Liver (tissue), 9 donors: ENCODE data around the gene PSEN1. TPM values are rescaled to one million over a fixed set of nuclear protein-coding genes. Genes with fewer than 3 reads are reported as not detected.

ENCODE experiments used
- DNase-seq: peaks from one replicate; pipeline ENCODE4 v3.0.0-alpha.2; 2017; ENCODE audit warnings: low spot score
- H3K27ac ChIP-seq, 2 donors: one replicate each; pipeline ENCODE4 v1.7.0; 2013; ENCODE audit warnings: inconsistent platforms in 2 of 2, low read length in 2 of 2, control low read depth in 1 of 2, low read depth in 1 of 2, mild to moderate bottlenecking in 1 of 2
- H3K27me3 ChIP-seq, 4 donors: one replicate each; pipeline versions ENCODE4 v1.6.1 to v1.7.0; 2013; ENCODE audit warnings: low read length in 3 of 4, inconsistent platforms in 1 of 4, mild to moderate bottlenecking in 1 of 4, moderate library complexity in 1 of 4; ENCODE audit not compliant: control insufficient read depth in 4 of 4, insufficient read depth in 4 of 4
- H3K36me3 ChIP-seq, 4 donors: one replicate each; pipeline versions ENCODE4 v1.6.1 to v1.7.0; 2013; ENCODE audit warnings: low read length in 3 of 4, mild to moderate bottlenecking in 3 of 4, low read depth in 1 of 4, moderate library complexity in 1 of 4; ENCODE audit not compliant: control insufficient read depth in 4 of 4, insufficient read depth in 3 of 4
- H3K4me1 ChIP-seq, 4 donors: one replicate each; pipeline versions ENCODE4 v1.6.1 to v1.7.0; 2013; ENCODE audit warnings: low read length in 3 of 4, mild to moderate bottlenecking in 3 of 4, moderate library complexity in 1 of 4; ENCODE audit not compliant: control insufficient read depth in 4 of 4, insufficient read depth in 4 of 4
- H3K4me3 ChIP-seq, 3 donors: one replicate each; pipeline versions ENCODE4 v1.6.1 to v1.7.0; 2013; ENCODE audit warnings: low read length in 3 of 3, control low read depth in 1 of 3, low read depth in 1 of 3, mild to moderate bottlenecking in 1 of 3
- H3K9ac ChIP-seq, 2 donors: one replicate each; pipeline ENCODE4 v1.7.0; 2013; ENCODE audit warnings: low read length in 2 of 2, mild to moderate bottlenecking in 2 of 2, moderate library complexity in 2 of 2, control low read depth in 1 of 2, low read depth in 1 of 2
- H3K9me3 ChIP-seq, 4 donors: one replicate each; pipeline versions ENCODE4 v1.6.1 to v1.7.0; 2013; ENCODE audit warnings: low read length in 3 of 4; ENCODE audit not compliant: control insufficient read depth in 4 of 4
- ATF3 ChIP-seq: IDR thresholded peaks from 2 replicates; pipeline ENCODE4 v1.6.1; 2016; ENCODE audit warnings: antibody characterized with exemption
- CTCF ChIP-seq: fragments of 150-350 bp; IDR thresholded peaks from 2 replicates; pipeline ENCODE4 v1.5.1; 2017; ENCODE audit warnings: improper control_type of control experiment, low read depth, low read length; ENCODE audit not compliant: missing input control
- EGR1 ChIP-seq, 2 donors: IDR thresholded peaks; 2 replicates each; pipeline ENCODE4 v1.6.1; 2016 to 2018; ENCODE audit warnings: antibody characterized with exemption in 2 of 2, low read depth in 2 of 2
- FOXA1 ChIP-seq: IDR thresholded peaks from 2 replicates; pipeline ENCODE4 v1.6.1; 2016; ENCODE audit warnings: antibody characterized with exemption
- FOXA2 ChIP-seq: IDR thresholded peaks from 2 replicates; pipeline ENCODE4 v1.6.1; 2016; ENCODE audit warnings: antibody characterized with exemption
- GABPA ChIP-seq, 2 donors: IDR thresholded peaks in 1 of 2; conservative IDR thresholded peaks in 1 of 2; 2 replicates each; pipeline ENCODE4 v1.6.1; 2016; ENCODE audit warnings: antibody characterized with exemption in 2 of 2, mild to moderate bottlenecking in 1 of 2, moderate library complexity in 1 of 2
- HNF4A ChIP-seq, 2 donors: conservative IDR thresholded peaks; 2 replicates each; pipeline ENCODE4 v1.6.1; 2016; ENCODE audit warnings: antibody characterized with exemption in 2 of 2, mild to moderate bottlenecking in 2 of 2
- HNF4G ChIP-seq: IDR thresholded peaks from 2 replicates; pipeline ENCODE4 v1.6.1; 2016; ENCODE audit warnings: antibody characterized with exemption
- JUND ChIP-seq, 2 donors: IDR thresholded peaks; 2 replicates each; pipeline ENCODE4 v1.6.1; 2016; ENCODE audit warnings: antibody characterized with exemption in 2 of 2
- MAX ChIP-seq: IDR thresholded peaks from 2 replicates; pipeline ENCODE4 v1.6.1; 2016; ENCODE audit warnings: antibody characterized with exemption
- NR2F2 ChIP-seq: IDR thresholded peaks from 2 replicates; pipeline ENCODE4 v1.6.1; 2016; ENCODE audit warnings: antibody characterized with exemption
- RAD21 ChIP-seq, 2 donors: IDR thresholded peaks; 2 replicates each; pipeline ENCODE4 v1.6.1; 2016; ENCODE audit warnings: antibody characterized with exemption in 2 of 2, mild to moderate bottlenecking in 2 of 2
- REST ChIP-seq: IDR thresholded peaks from 2 replicates; pipeline ENCODE4 v1.6.1; 2016; ENCODE audit warnings: antibody characterized with exemption, mild to moderate bottlenecking
- RXRA ChIP-seq, 2 donors: IDR thresholded peaks; 2 replicates each; pipeline ENCODE4 v1.6.1; 2017 to 2018; ENCODE audit warnings: antibody characterized with exemption in 2 of 2, mild to moderate bottlenecking in 1 of 2
- SP1 ChIP-seq: IDR thresholded peaks from 2 replicates; pipeline ENCODE4 v1.6.1; 2018; ENCODE audit warnings: antibody characterized with exemption, mild to moderate bottlenecking
- TAF1 ChIP-seq: conservative IDR thresholded peaks from 2 replicates; pipeline ENCODE4 v1.6.1; 2016; ENCODE audit warnings: antibody characterized with exemption, mild to moderate bottlenecking
- YY1 ChIP-seq: IDR thresholded peaks from 2 replicates; pipeline ENCODE4 v1.6.1; 2016; ENCODE audit warnings: antibody characterized with exemption, mild to moderate bottlenecking
- ZBTB33 ChIP-seq: IDR thresholded peaks from 2 replicates; pipeline ENCODE4 v1.6.1; 2016; ENCODE audit warnings: antibody characterized with exemption
- WGBS: extraction: QIAGEN DNeasy Blood & Tissue Kit; methylation state at CpG from one replicate; pipeline ENCODE4 v1.1.7; 2013; 5-methylcytosine and 5-hydroxymethylcytosine counted together
- polyA plus RNA-seq, 2 donors: library from polyadenylated mRNA; stranded (reverse) in 1 of 2; unstranded in 1 of 2; fragments of 200-250 nt in 1 of 2; fragments of >200 nt in 1 of 2; fragmentation: Nextera tagmentation in 1 of 2; extraction: Ambion mirVana in 1 of 2; gene quantifications; one replicate each; pipeline versions ENCODE4 v1.2.1 to v1.2.3, GENCODE V29; 2013 to 2015
- total RNA-seq, 2 donors: library from RNA; depleted of rRNA; stranded (reverse); fragments of >200 nt; gene quantifications; one replicate each; pipeline ENCODE4 v1.2.3, GENCODE V29; 2014
- donor health status: healthy.
- donor health status: healthy.
- donor health status: healthy.
- donor health status: healthy.
- donor health status: healthy.

Gene PSEN1
- total and polyA plus RNA-seq, 4 donors: 10.4 to 36.2 (median 19.9) TPM

GRCh38 chr14:73249564-73250316 is 113.4 kb downstream of the PSEN1 start:
- no peaks in the 10 kb centered on the region for H3K27me3 ChIP-seq
- H3K9me3 ChIP-seq: no peaks in the 10 kb centered on the region
- no peak overlapping the region for H3K4me3 ChIP-seq
- WGBS: 92% methylated on average over 13 of the region's 13 CpGs
- DNase-seq: no peak
- peaks cover 0 to 2% (median 0%) of the 10 kb centered on the region in 4 donors for H3K4me1 ChIP-seq
- no peak overlapping the region for H3K9ac ChIP-seq
- no peak overlapping the region for H3K27ac ChIP-seq
- TF ChIP-seq HNF4G (no peak), EGR1 (IDR thresholded peaks at IDR 0.05; ENCODE audit: low read depth in 2 of 2) (no peak), YY1 (no peak), HNF4A (conservative IDR thresholded peaks at IDR 0.05) (no peak), CTCF (no peak), SP1 (no peak), MAX (no peak), GABPA (IDR thresholded peaks at IDR 0.05 in 1 of 2, conservative IDR thresholded peaks at IDR 0.05 in 1 of 2) (no peak), FOXA2 (no peak), ATF3 (no peak), REST (no peak), JUND (IDR thresholded peaks at IDR 0.05) (no peak), RXRA (IDR thresholded peaks at IDR 0.05) (no peak), TAF1 (no peak), RAD21 (IDR thresholded peaks at IDR 0.05) (no peak), ZBTB33 (no peak), NR2F2 (no peak), FOXA1 (no peak)
- no peaks in the 10 kb centered on the region for H3K36me3 ChIP-seq
